Trophoblast cell (in vitro differentiated cells and primary cell): ENCODE results near the gene USP6NL.

ENCODE experiments used
- DNase-seq, 2 donors: peaks; one replicate each; pipeline ENCODE4 v3.0.0-alpha.2; 2016
- H2AFZ ChIP-seq: 2 replicates; pipeline ENCODE4 v1.6.1; 2013; ENCODE audit warnings: low read length, moderate library complexity, mild to moderate bottlenecking; ENCODE audit not compliant: insufficient read depth, poor library complexity
- H2AK5ac ChIP-seq: 2 replicates; pipeline ENCODE4 v1.6.1; 2013; ENCODE audit warnings: mild to moderate bottlenecking, low read length
- H2BK120ac ChIP-seq: 2 replicates; pipeline ENCODE4 v1.6.1; 2013; ENCODE audit warnings: low read length, mild to moderate bottlenecking, moderate library complexity; ENCODE audit not compliant: insufficient read depth, poor library complexity
- H2BK12ac ChIP-seq: 2 replicates; pipeline ENCODE4 v1.6.1; 2013; ENCODE audit warnings: mild to moderate bottlenecking, low read length, moderate library complexity
- H2BK5ac ChIP-seq: 2 replicates; pipeline ENCODE4 v1.6.1; 2013; ENCODE audit warnings: low read length, low read depth, moderate library complexity, mild to moderate bottlenecking; ENCODE audit not compliant: poor library complexity
- H3K14ac ChIP-seq: 2 replicates; pipeline ENCODE4 v1.6.1; 2013; ENCODE audit warnings: mild to moderate bottlenecking, low read length
- H3K18ac ChIP-seq: 2 replicates; pipeline ENCODE4 v1.6.1; 2013; ENCODE audit warnings: mild to moderate bottlenecking, low read length
- H3K23ac ChIP-seq: 2 replicates; pipeline ENCODE4 v1.6.1; 2013; ENCODE audit warnings: low read length
- H3K27ac ChIP-seq: 2 replicates; pipeline ENCODE4 v1.5.1; 2013; ENCODE audit warnings: low read depth, mild to moderate bottlenecking, inconsistent platforms, low read length, moderate library complexity
- H3K27me3 ChIP-seq: 2 replicates; pipeline ENCODE4 v1.6.1; 2013; ENCODE audit warnings: inconsistent platforms, mild to moderate bottlenecking, low read length, moderate library complexity; ENCODE audit not compliant: insufficient read depth
- H3K36me3 ChIP-seq, 2 experiments: 1 replicate in 1 of 2; 2 replicates in 1 of 2; pipeline ENCODE4 v1.6.1; 2013; ENCODE audit warnings: low read length in 2 of 2, mild to moderate bottlenecking in 2 of 2, moderate library complexity in 1 of 2; ENCODE audit not compliant: insufficient read depth in 2 of 2, control insufficient read depth in 1 of 2
- H3K4ac ChIP-seq: 2 replicates; pipeline ENCODE4 v1.6.1; 2013; ENCODE audit warnings: low read depth, mild to moderate bottlenecking, low read length, moderate library complexity
- H3K4me1 ChIP-seq, 2 experiments: 1 replicate in 1 of 2; 2 replicates in 1 of 2; pipeline ENCODE4 v1.6.1; 2013; ENCODE audit warnings: low read length in 2 of 2, mild to moderate bottlenecking in 2 of 2, moderate library complexity in 1 of 2; ENCODE audit not compliant: insufficient read depth in 2 of 2, control insufficient read depth in 1 of 2
- H3K4me2 ChIP-seq: 2 replicates; pipeline ENCODE4 v1.6.1; 2013; ENCODE audit warnings: inconsistent platforms, mild to moderate bottlenecking, low read length, moderate library complexity
- H3K4me3 ChIP-seq: 2 replicates; pipeline ENCODE4 v1.5.1; 2013; ENCODE audit warnings: mild to moderate bottlenecking, low read depth, low read length, inconsistent platforms
- H3K79me1 ChIP-seq: one replicate; pipeline ENCODE4 v1.6.1; 2013; ENCODE audit warnings: low read length
- H3K79me2 ChIP-seq: 2 replicates; pipeline ENCODE4 v1.6.1; 2013; ENCODE audit warnings: low read length, mild to moderate bottlenecking; ENCODE audit not compliant: control insufficient read depth, insufficient read depth, poor library complexity
- H3K9ac ChIP-seq: 2 replicates; pipeline ENCODE4 v1.6.1; 2013; ENCODE audit warnings: mild to moderate bottlenecking, low read length
- H3K9me3 ChIP-seq: 2 replicates; pipeline ENCODE4 v1.6.1; 2013; ENCODE audit warnings: low read depth, mild to moderate bottlenecking, control low read depth, inconsistent platforms, low read length; ENCODE audit not compliant: insufficient read depth
- H4K12ac ChIP-seq: 2 replicates; pipeline ENCODE4 v1.6.1; 2013; ENCODE audit warnings: low read depth, mild to moderate bottlenecking, low read length, moderate library complexity
- H4K8ac ChIP-seq: 2 replicates; pipeline ENCODE4 v1.6.1; 2013; ENCODE audit warnings: low read depth, mild to moderate bottlenecking, low read length, moderate library complexity
- H4K91ac ChIP-seq: one replicate; pipeline ENCODE4 v1.6.1; 2013; ENCODE audit warnings: low read depth, mild to moderate bottlenecking, low read length, moderate library complexity
- WGBS: extraction: QIAGEN DNeasy Blood & Tissue Kit; methylation state at CpG from one replicate; pipeline ENCODE4 v1.1.7; 2013; ENCODE audit warnings: missing lambda C conversion rate; ENCODE audit not compliant: insufficient read length, insufficient coverage; ENCODE audit errors: extremely low coverage; 5-methylcytosine and 5-hydroxymethylcytosine counted together

Gene USP6NL

DNA sequence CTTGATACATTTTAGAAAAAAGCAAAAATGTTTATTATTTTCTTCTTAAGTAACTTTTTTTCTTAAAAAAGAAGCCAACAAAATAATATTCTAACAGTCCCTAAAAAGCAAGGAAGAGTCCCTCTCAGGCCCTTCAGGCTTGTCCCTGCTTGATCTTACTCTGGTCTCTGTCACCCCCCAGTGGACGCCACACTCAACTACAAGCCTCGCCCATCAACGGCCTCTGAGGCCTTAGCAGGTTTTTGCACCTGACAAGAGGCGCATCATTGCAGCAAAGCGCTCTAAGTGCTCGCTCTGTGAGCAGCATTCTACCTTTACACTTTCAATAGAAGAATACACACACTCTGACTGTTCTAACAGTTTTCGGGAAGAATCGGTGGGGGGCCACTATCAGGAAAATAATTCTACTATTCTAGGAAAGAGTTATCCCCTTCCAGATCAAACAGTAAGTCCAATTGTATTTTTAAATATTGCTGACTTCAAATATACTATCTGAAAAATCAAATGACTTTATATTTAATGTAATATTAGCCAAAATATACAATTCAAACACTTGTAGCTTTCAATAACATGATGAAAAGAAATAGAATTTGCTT lies 139.2 kb downstream of the USP6NL start:
- DNase-seq = peak; percentile 46 to 77
- H4K8ac ChIP-seq = no peak overlapping the region
- no peak overlapping the region for H2AFZ ChIP-seq
- no CpG with 5 or more reads among the region's 8 CpGs for WGBS
- H3K27me3 ChIP-seq = no peaks in the 10 kb centered on the region
- H2BK5ac ChIP-seq = no peak overlapping the region
- H4K12ac ChIP-seq = no peak overlapping the region
- H3K9ac ChIP-seq = no peak overlapping the region
- peaks cover 3 to 9% of the 10 kb centered on the region in 2 experiments for H3K4me1 ChIP-seq
- no peak overlapping the region for H3K4ac ChIP-seq
- H3K79me1 ChIP-seq = no peaks in the 10 kb centered on the region
- peaks cover 0 to 2% of the 10 kb centered on the region in 2 experiments for H3K36me3 ChIP-seq
- H3K4me2 ChIP-seq = no peak overlapping the region
- no peak overlapping the region for H2AK5ac ChIP-seq
- no peak overlapping the region for H4K91ac ChIP-seq
- no peak overlapping the region for H3K18ac ChIP-seq
- no peaks in the 10 kb centered on the region for H3K79me2 ChIP-seq
- no peak overlapping the region for H3K23ac ChIP-seq
- H2BK120ac ChIP-seq = no peak overlapping the region
- H3K9me3 ChIP-seq = no peaks in the 10 kb centered on the region
- H2BK12ac ChIP-seq = no peak overlapping the region
- no peak overlapping the region for H3K4me3 ChIP-seq
- no peak overlapping the region for H3K27ac ChIP-seq
- H3K14ac ChIP-seq = no peak overlapping the region

- no peak overlapping the region for H3K4me3 ChIP-seq
- no peak overlapping the region for H3K14ac ChIP-seq
- H2BK120ac ChIP-seq = no peak overlapping the region
- no peaks in the 10 kb centered on the region for H3K79me1 ChIP-seq
- H3K79me2 ChIP-seq = no peaks in the 10 kb centered on the region
- no peak overlapping the region for H3K4me2 ChIP-seq
- H3K18ac ChIP-seq = no peak overlapping the region
- H2AK5ac ChIP-seq = no peak overlapping the region
- H4K8ac ChIP-seq = no peak overlapping the region
- H3K23ac ChIP-seq = no peak overlapping the region
- no peaks in the 10 kb centered on the region for H3K9me3 ChIP-seq
- no peak overlapping the region for H2BK5ac ChIP-seq
- no peak overlapping the region for H3K9ac ChIP-seq
- WGBS = no CpG with 5 or more reads among the region's 22 CpGs
- no peaks in the 10 kb centered on the region for H3K27me3 ChIP-seq
- H3K36me3 ChIP-seq = peaks cover 0 to 2% of the 10 kb centered on the region in 2 experiments
- no peak overlapping the region for H3K27ac ChIP-seq
- no peak overlapping the region for H3K4ac ChIP-seq
- H4K91ac ChIP-seq = no peak overlapping the region
- H2BK12ac ChIP-seq = no peak overlapping the region
- H3K4me1 ChIP-seq = peaks cover 0 to 4% of the 10 kb centered on the region in 2 experiments
- H2AFZ ChIP-seq = no peak overlapping the region
- DNase-seq = no peak
- H4K12ac ChIP-seq = no peak overlapping the region
Measured at GRCh38 chr10:11469575-11470391, 141.7 kb downstream of the USP6NL start.

DNA sequence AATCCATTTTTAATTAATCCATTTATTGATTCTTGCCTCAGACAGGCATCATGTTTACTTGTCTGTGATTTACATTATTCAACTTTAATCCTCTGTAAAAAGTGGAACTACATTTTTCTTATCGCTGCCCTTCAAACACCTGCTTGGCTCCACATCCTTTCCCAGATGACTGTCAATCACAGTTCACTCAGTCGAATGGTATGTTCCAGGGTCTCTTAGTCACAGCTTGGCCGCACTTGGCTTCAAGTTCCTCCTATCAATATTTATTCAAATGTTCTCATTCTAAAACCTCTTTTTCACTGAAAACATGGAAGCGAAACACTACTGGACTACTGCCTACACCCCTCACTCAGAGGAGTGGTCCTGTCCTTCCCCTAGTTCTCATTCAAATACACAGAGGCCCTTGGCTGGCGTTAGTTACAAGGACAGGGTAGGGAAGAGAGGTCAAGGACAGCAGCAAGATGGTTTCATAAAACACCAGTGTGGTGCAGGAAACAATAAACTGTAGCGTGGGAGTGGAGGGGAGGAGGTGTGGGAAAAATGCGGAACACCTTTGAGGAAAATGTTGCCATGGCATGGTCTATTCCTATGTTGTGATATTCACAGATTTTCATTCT lies 143.2 kb downstream of the USP6NL start:
- Histone ChIP-seq H3K9ac (no peak overlapping the region), H4K91ac (no peak overlapping the region), H3K27ac (no peak overlapping the region), H3K27me3 (no peaks in the 10 kb centered on the region), H3K9me3 (no peaks in the 10 kb centered on the region), H2BK12ac (no peak overlapping the region), H4K12ac (no peak overlapping the region), H2AK5ac (no peak overlapping the region), H3K14ac (no peak overlapping the region), H4K8ac (no peak overlapping the region), H2BK120ac (no peak overlapping the region), H3K79me2 (no peaks in the 10 kb centered on the region), H3K23ac (no peak overlapping the region), H3K4me3 (no peak overlapping the region), H3K36me3 (peaks cover 8% of the 10 kb centered on the region in 2 experiments), H3K18ac (no peak overlapping the region), H2AFZ (no peak overlapping the region), H3K4ac (no peak overlapping the region), H3K4me2 (no peak overlapping the region), H2BK5ac (no peak overlapping the region), H3K4me1 (peaks cover 0 to 1% of the 10 kb centered on the region in 2 experiments), H3K79me1 (no peaks in the 10 kb centered on the region)
- peak in 1 of 2 donors; percentile 6 for DNase-seq
- no CpG with 5 or more reads among the region's 7 CpGs for WGBS

GRCh38 chr10:11465406-11465805 lies 146.0 kb downstream of the USP6NL start:
- Histone ChIP-seq H3K27ac (no peak overlapping the region), H3K14ac (no peak overlapping the region), H3K23ac (no peak overlapping the region), H3K18ac (no peak overlapping the region), H3K4me1 (no peaks in the 10 kb centered on the region), H3K79me1 (no peaks in the 10 kb centered on the region), H4K12ac (no peak overlapping the region), H3K27me3 (no peaks in the 10 kb centered on the region), H3K4me3 (no peak overlapping the region), H2AK5ac (no peak overlapping the region), H2BK120ac (no peak overlapping the region), H3K36me3 (peaks cover 17 to 23% of the 10 kb centered on the region in 2 experiments), H3K4ac (no peak overlapping the region), H4K8ac (no peak overlapping the region), H2BK5ac (no peak overlapping the region), H3K9me3 (no peaks in the 10 kb centered on the region), H3K9ac (no peak overlapping the region), H2AFZ (no peak overlapping the region), H2BK12ac (no peak overlapping the region), H3K4me2 (no peak overlapping the region), H4K91ac (no peak overlapping the region), H3K79me2 (no peaks in the 10 kb centered on the region)
- DNase-seq = no peak
- no CpG with 5 or more reads among the region's 5 CpGs for WGBS
